ENCODE measurements around the gene GZMM. TPM values are rescaled to one million over a fixed set of nuclear protein-coding genes. Genes with fewer than 3 reads are reported as not detected.

Gene GZMM
- total RNA-seq, 1 experiment from 2014 or later, result 0.66 TPM

- Histone ChIP-seq H2BK120ac (ENCODE audit: low read depth, low read length, poor library complexity, severe bottlenecking) (no peak overlapping the region), H3K9me3 (ENCODE audit: control insufficient read depth, low read depth, low read length) (no peaks in the 10 kb centered on the region), H2BK15ac (ENCODE audit: low read depth, low read length) (no peak overlapping the region), H3K18ac (ENCODE audit: insufficient read length, low read depth, low read length) (no peak overlapping the region), H3K56ac (ENCODE audit: insufficient read length, low read depth, low read length) (no peak overlapping the region), H2AFZ (ENCODE audit: low read length) (no peak overlapping the region), H4K8ac (replicated peaks; ENCODE audit: insufficient read length, low read depth, low read length) (no peak overlapping the region), H3K23me2 (ENCODE audit: insufficient read length, low read depth, low read length, poor library complexity, severe bottlenecking) (no peaks in the 10 kb centered on the region), H2BK20ac (ENCODE audit: low read depth, low read length, poor library complexity, severe bottlenecking) (no peak overlapping the region), H4K20me1 (ENCODE audit: control insufficient read depth, insufficient read depth, insufficient read length) (no peaks in the 10 kb centered on the region), H3T11ph (ENCODE audit: low read length) (no peak overlapping the region), H3K23ac (ENCODE audit: insufficient read length, low read depth, low read length) (no peak overlapping the region), H3K79me2 (ENCODE audit: insufficient read depth, low read length) (no peaks in the 10 kb centered on the region), H2BK12ac (ENCODE audit: insufficient read length, low read depth, low read length) (no peak overlapping the region), H3K4me1 (ENCODE audit: insufficient read depth, low read length) (no peaks in the 10 kb centered on the region), H3K4me2 (ENCODE audit: insufficient read depth, insufficient read length, low read length) (no peak overlapping the region), H3K14ac (ENCODE audit: insufficient read depth, low read length) (no peak overlapping the region), H3K4ac (ENCODE audit: low read depth, low read length) (no peak overlapping the region), H3K9ac (ENCODE audit: extremely low read depth, insufficient read length, low read length) (no peak overlapping the region), H3K79me1 (ENCODE audit: insufficient read depth, low read depth, low read length, poor library complexity, severe bottlenecking) (no peaks in the 10 kb centered on the region), H4K5ac (ENCODE audit: insufficient read length, low read depth, low read length) (no peak overlapping the region), H3K27me3 (ENCODE audit: insufficient read depth, low read length) (no peaks in the 10 kb centered on the region), H2BK5ac (ENCODE audit: insufficient read length, low read length) (no peak overlapping the region), H2AK5ac (ENCODE audit: insufficient read length, low read length) (no peak overlapping the region), H3K27ac (ENCODE audit: insufficient read length, low read depth, low read length) (no peak overlapping the region), H4K91ac (ENCODE audit: insufficient read length, low read depth, low read length) (no peak overlapping the region)
- H3K4me1 Mint-ChIP-seq, result peaks cover 7 to 11% of the 10 kb centered on the region in 2 experiments
- no CpG with 5 or more reads among the region's 31 CpGs for WGBS (ENCODE audit: extremely low coverage, insufficient read length, low lambda C conversion rate)
- no peak overlapping the region for H3K4me3 Mint-ChIP-seq
- peaks cover 3 to 8% of the 10 kb centered on the region in 2 experiments; a peak in 4 of 5 replicates for H3K9me3 Mint-ChIP-seq
- H3K36me3 Mint-ChIP-seq (ENCODE audit: insufficient read depth in 1 of 3, low read depth in 3 of 3), result peaks cover 0 to 4% (median 2%) of the 10 kb centered on the region in 3 experiments; a peak in 3 of 7 replicates
- TF ChIP-seq CTCF (conservative IDR thresholded peaks at IDR 0.05), result no peak
- peak; percentile 27 for DNase-seq
- H3K27me3 Mint-ChIP-seq (ENCODE audit: low read depth), result peaks cover 10% of the 10 kb centered on the region
- no peak overlapping the region for H3K27ac Mint-ChIP-seq
These were observed 12.9 kb downstream of the GZMM start for GRCh38 chr19:556611-557382.
